Fibroblast of lung (primary cell): ENCODE measurements around the gene MRPS5.

Experiments used
- CTCF ChIP-seq, 2 donors: IDR thresholded peaks in 1 of 2; conservative IDR thresholded peaks in 1 of 2; 1 replicate in 1 of 2; 2 replicates in 1 of 2; pipeline ENCODE4 v1.5.1; 2011 to 2012; ENCODE audit warnings: low read length in 2 of 2, control low read depth in 1 of 2, inconsistent platforms in 1 of 2, low read depth in 1 of 2, mild to moderate bottlenecking in 1 of 2
- EZH2 ChIP-seq: IDR thresholded peaks from 2 replicates; pipeline ENCODE4 v1.5.1; 2012; ENCODE audit warnings: low read length, control low read depth, mild to moderate bottlenecking; ENCODE audit errors: missing control alignments

- TF ChIP-seq CTCF (conservative IDR thresholded peaks at IDR 0.05 in 1 of 2, IDR thresholded peaks at IDR 0.05 in 1 of 2; ENCODE audit: low read depth in 1 of 2, low read length in 2 of 2), result no peak
- no peak for TF ChIP-seq EZH2
These were observed 61.0 kb downstream of the MRPS5 start for GRCh38 chr2:95060446-95061118.
